Keratinocyte (primary cell): ENCODE measurements around the gene PEX7. TPM values are rescaled to one million over a fixed set of nuclear protein-coding genes. Genes with fewer than 3 reads are reported as not detected.

Experiments used
- DNase-seq: peaks from one replicate; pipeline ENCODE4 v3.0.0-alpha.2; 2011; ENCODE audit warnings: low read depth, missing footprints, low spot score
- FAIRE-seq: peaks from 2 replicates; lab custom pipeline; 2011; peaks lifted over from hg19 to GRCh38; lab: Jason Lieb, UNC
- H2AFZ ChIP-seq: 2 replicates; pipeline ENCODE4 v1.6.0; 2012; ENCODE audit warnings: low read length, control low read depth, inconsistent platforms; ENCODE audit not compliant: control insufficient read depth
- H3K27ac ChIP-seq: 2 replicates; pipeline ENCODE4 v1.5.1; 2011; ENCODE audit warnings: low read length; ENCODE audit not compliant: control insufficient read depth, insufficient read depth
- H3K27me3 ChIP-seq: 3 replicates; pipeline ENCODE4 v1.6.0; 2011; ENCODE audit warnings: low read length; ENCODE audit not compliant: control insufficient read depth, insufficient read depth; ENCODE audit errors: extremely low read depth
- H3K36me3 ChIP-seq, 2 experiments: 2 replicates in 1 of 2; 3 replicates in 1 of 2; pipeline ENCODE4 v1.5.1; 2011; ENCODE audit warnings: low read length in 2 of 2, mild to moderate bottlenecking in 1 of 2; ENCODE audit not compliant: control insufficient read depth in 2 of 2, insufficient read depth in 2 of 2; ENCODE audit errors: extremely low read depth in 1 of 2
- H3K4me1 ChIP-seq: 3 replicates; pipeline ENCODE4 v1.5.1; 2011; ENCODE audit warnings: low read length; ENCODE audit not compliant: control insufficient read depth, insufficient read depth; ENCODE audit errors: extremely low read depth
- H3K4me2 ChIP-seq: 3 replicates; pipeline ENCODE4 v1.6.0; 2011; ENCODE audit warnings: low read depth, low read length; ENCODE audit not compliant: control insufficient read depth, insufficient read depth; ENCODE audit errors: extremely low read depth
- H3K4me3 ChIP-seq, 3 experiments: fragments of 200-600 bp in 1 of 3; sonication (generic) in 1 of 3; 2 replicates in 2 of 3; 3 replicates in 1 of 3; pipeline ENCODE4 v1.5.1; 2011 to 2016; ENCODE audit warnings: low read length in 3 of 3, mild to moderate bottlenecking in 3 of 3, control low read depth in 2 of 3, inconsistent platforms in 1 of 3, low read depth in 1 of 3, mixed read lengths in 1 of 3, mixed run types in 1 of 3, moderate library complexity in 1 of 3; ENCODE audit not compliant: control insufficient read depth in 2 of 3, insufficient read depth in 2 of 3; ENCODE audit errors: extremely low read depth in 1 of 3
- H3K79me2 ChIP-seq: 2 replicates; pipeline ENCODE4 v1.6.0; 2012; ENCODE audit warnings: low read length; ENCODE audit not compliant: control insufficient read depth, insufficient read depth
- H3K9ac ChIP-seq: 3 replicates; pipeline ENCODE4 v1.6.0; 2011; ENCODE audit warnings: low read length; ENCODE audit not compliant: control insufficient read depth, insufficient read depth; ENCODE audit errors: extremely low read depth
- H3K9me1 ChIP-seq: 3 replicates; pipeline ENCODE4 v1.6.0; 2011; ENCODE audit warnings: low read length; ENCODE audit not compliant: control insufficient read depth, insufficient read depth; ENCODE audit errors: extremely low read depth
- H3K9me3 ChIP-seq: 2 replicates; pipeline ENCODE4 v1.5.1; 2012; ENCODE audit warnings: low read depth, low read length; ENCODE audit not compliant: control insufficient read depth
- H4K20me1 ChIP-seq: 3 replicates; pipeline ENCODE4 v1.6.0; 2011; ENCODE audit warnings: low read length; ENCODE audit not compliant: control insufficient read depth, insufficient read depth; ENCODE audit errors: extremely low read depth
- CTCF ChIP-seq, 3 experiments: IDR thresholded peaks in 1 of 3; conservative IDR thresholded peaks in 1 of 3; optimal IDR thresholded peaks in 1 of 3; 2 replicates in 2 of 3; 3 replicates in 1 of 3; pipeline versions ENCODE3 to v1.5.1; 2011; ENCODE audit warnings: low read length in 3 of 3, mild to moderate bottlenecking in 3 of 3, moderate library complexity in 2 of 3, control low read depth in 1 of 3, inconsistent platforms in 1 of 3; ENCODE audit not compliant: insufficient read depth in 2 of 3; ENCODE audit errors: extremely low read depth in 1 of 3
- EZH2 ChIP-seq: IDR thresholded peaks from one replicate; pipeline ENCODE4 v1.6.1; 2012; ENCODE audit warnings: inconsistent platforms, mild to moderate bottlenecking, low read length, moderate library complexity
- dilution Hi-C: fragments of 300-500 bp; cut with MboI; formaldehyde crosslinking; loops from one replicate; pipeline ENCODE4 v1.7.0; 2020; ENCODE audit warnings: low sequenced_read_pairs; ENCODE audit not compliant: extremely low pct_ligation_motif_present
- polyA plus RNA-seq, 5 experiments: library from polyadenylated mRNA; depleted of rRNA in 3 of 5; stranded (reverse) in 3 of 5; stranded (forward) in 1 of 5; unstranded in 1 of 5; fragments of >200 nt; gene quantifications; 1 replicate in 1 of 5; 2 replicates in 3 of 5; 3 replicates in 1 of 5; pipeline versions ENCODE4 v1.2.1 to v1.2.3, GENCODE V29; 2011 to 2012; ENCODE audit warnings: missing spikeins in 2 of 5, low read depth in 1 of 5, low replicate concordance in 1 of 5

PEX7 gene
- polyA plus RNA-seq, 1 donor (not counting 4 experiments of a cell fraction or from before 2014, with no cell fraction given): 15.6 TPM

DNA sequence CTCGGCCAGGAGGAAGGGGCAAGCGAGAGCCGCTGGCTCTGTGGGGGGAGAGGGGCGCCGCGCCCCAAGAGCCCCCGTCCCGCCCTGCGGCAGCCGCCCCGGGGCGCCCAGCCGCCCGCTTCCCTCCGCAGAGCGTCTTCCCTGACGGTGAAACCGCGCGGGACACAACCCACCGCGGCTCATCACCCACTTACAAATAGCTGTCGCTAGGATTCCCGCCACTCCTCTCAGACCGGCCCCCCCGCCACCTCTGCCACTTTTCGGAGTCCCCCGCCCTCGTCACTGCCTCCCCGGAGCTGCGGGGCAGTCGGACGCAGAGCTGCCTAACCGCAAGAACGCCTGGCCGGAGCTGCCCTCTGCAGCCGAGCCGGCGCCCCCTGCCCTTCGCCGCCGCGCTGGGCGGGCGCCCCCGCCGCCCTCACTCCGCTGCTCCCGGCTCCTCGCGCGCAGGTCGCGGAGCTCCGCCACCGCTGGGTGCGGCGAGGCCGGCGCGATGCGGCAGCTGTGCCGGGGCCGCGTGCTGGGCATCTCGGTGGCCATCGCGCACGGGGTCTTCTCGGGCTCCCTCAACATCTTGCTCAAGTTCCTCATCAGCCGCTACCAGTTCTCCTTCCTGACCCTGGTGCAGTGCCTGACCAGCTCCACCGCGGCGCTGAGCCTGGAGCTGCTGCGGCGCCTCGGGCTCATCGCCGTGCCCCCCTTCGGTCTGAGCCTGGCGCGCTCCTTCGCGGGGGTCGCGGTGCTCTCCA, 99.7 kb downstream of the PEX7 start, which contains the start of gene SLC35D3:
TSS of gene SLC35D3 (plus strand) at position 366 of the 749 bp plus-strand sequence. CDS start at position 494, 128 bp downstream.
- H3K9ac ChIP-seq: no peak within 1 kb of the TSS

DNA sequence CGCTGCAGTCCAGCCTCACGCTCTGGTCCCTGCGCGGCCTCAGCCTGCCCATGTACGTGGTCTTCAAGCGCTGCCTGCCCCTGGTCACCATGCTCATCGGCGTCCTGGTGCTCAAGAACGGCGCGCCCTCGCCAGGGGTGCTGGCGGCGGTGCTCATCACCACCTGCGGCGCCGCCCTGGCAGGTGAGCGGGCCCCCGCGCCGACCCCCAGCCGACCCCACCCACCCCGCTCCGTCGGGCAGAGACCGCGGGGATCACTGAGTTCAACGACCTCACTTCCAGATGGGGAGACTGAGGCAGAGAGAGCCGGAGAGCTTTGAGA, 100.3 kb downstream of the PEX7 start:
- TF ChIP-seq CTCF (optimal IDR thresholded peaks at IDR 0.05 in 1 of 3, IDR thresholded peaks at IDR 0.05 in 1 of 3, conservative IDR thresholded peaks at IDR 0.05 in 1 of 3; ENCODE audit: extremely low read depth in 1 of 3, insufficient read depth in 2 of 3, low read length in 3 of 3) (no peak), EZH2 (peak; percentile 44)
- H3K27ac ChIP-seq: no peak overlapping the region
- no peak overlapping the region for H3K9ac ChIP-seq
- H3K79me2 ChIP-seq: no peaks in the 10 kb centered on the region
- dilution Hi-C loops: no loop called here
- peak overlapping the region; percentile 85 for H3K4me2 ChIP-seq
- H3K9me1 ChIP-seq: no peaks in the 10 kb centered on the region
- DNase-seq (no peak), FAIRE-seq (no peak)
- peak overlapping the region; percentile 13 to 67 (median 64) for H3K4me3 ChIP-seq
- H3K36me3 ChIP-seq: no peaks in the 10 kb centered on the region
- peaks cover 8% of the 10 kb centered on the region for H3K4me1 ChIP-seq
- no peaks in the 10 kb centered on the region for H4K20me1 ChIP-seq
- H3K9me3 ChIP-seq: no peaks in the 10 kb centered on the region
- peak overlapping the region; percentile 60 for H2AFZ ChIP-seq
- H3K27me3 ChIP-seq: peaks cover 44% of the 10 kb centered on the region

More for the DNA sequence above, 99.7 kb downstream of the PEX7 start, which contains the start of gene SLC35D3:
- Histone ChIP-seq H3K9me1 (no peaks in the 10 kb centered on the region), H3K9me3 (no peaks in the 10 kb centered on the region), H3K27ac (no peak within 1 kb of the TSS), H4K20me1 (no peaks in the 10 kb centered on the region), H3K79me2 (no peaks in the 10 kb centered on the region), H3K4me2 (peak within 1 kb of the TSS; percentile 85), H3K4me1 (peaks cover 8% of the 10 kb centered on the region), H3K4me3 (peak within 1 kb of the TSS; percentile 28 to 67 (median 64)), H2AFZ (peak within 1 kb of the TSS; percentile 60), H3K36me3 (no peaks in the 10 kb centered on the region), H3K27me3 (peaks cover 44% of the 10 kb centered on the region)
- TF ChIP-seq EZH2: peak; percentile 95
- TF ChIP-seq CTCF (optimal IDR thresholded peaks at IDR 0.05 in 1 of 3, IDR thresholded peaks at IDR 0.05 in 1 of 3, conservative IDR thresholded peaks at IDR 0.05 in 1 of 3; ENCODE audit: extremely low read depth in 1 of 3, insufficient read depth in 2 of 3, low read length in 3 of 3): no peak
- FAIRE-seq: no peak
- dilution Hi-C loops: no loop called here
- DNase-seq: no peak
